Stimulated activated CD4-positive, alpha-beta T cell treated with anti-CD3 and anti-CD28 coated beads, TNF-alpha, amount 100 ng/mL, for 48 hours (primary cell): Measurements from ENCODE around the gene RNF215.

Experiments
- DNase-seq, 3 donors: peaks; one replicate each; pipeline ENCODE4 v3.0.0-alpha.2; 2020; ENCODE audit warnings: low read depth in 3 of 3

Gene RNF215

GRCh38 chr22:30332994-30333706 lies 54.1 kb downstream of the RNF215 start:
- no peak for DNase-seq

DNA sequence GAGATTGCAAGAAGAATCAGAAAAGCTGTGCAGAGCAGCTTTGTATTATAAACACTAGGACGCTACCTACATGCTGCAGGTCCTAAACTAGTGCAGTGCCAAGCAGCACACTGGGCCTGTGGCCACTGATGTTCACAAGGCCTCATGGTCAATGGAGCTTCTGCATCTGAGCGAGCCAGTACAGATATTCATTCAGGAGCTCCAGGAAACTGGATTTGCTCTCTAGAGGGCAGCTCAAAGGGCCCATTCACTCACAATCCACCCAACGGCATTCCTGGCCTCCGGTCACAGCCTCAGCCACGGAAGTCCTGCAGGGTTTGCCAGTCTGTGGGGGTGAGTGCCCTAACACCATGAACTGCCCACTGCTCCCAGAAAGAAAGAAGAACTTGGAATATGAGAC lies 54.7 kb downstream of the RNF215 start:
- no peak for DNase-seq
